GM21390 (cell line): Measurements from ENCODE around the gene SEPTIN12.
"Not testable (repeated sequence)": the region's sequence is repeated elsewhere in the genome, so short reads cannot be mapped to it uniquely, and the experiment has no call there.

ENCODE experiments used
- ATAC-seq: cut with Tn5 transposase; IDR thresholded peaks from one replicate; pipeline ENCODE4 v1.9.1; 2021; ENCODE audit not compliant: unreplicated experiment

SEPTIN12 gene

GRCh38 chr16:4785758-4786433, 2.2 kb downstream of the SEPTIN12 start:
- no peak for ATAC-seq

DNA sequence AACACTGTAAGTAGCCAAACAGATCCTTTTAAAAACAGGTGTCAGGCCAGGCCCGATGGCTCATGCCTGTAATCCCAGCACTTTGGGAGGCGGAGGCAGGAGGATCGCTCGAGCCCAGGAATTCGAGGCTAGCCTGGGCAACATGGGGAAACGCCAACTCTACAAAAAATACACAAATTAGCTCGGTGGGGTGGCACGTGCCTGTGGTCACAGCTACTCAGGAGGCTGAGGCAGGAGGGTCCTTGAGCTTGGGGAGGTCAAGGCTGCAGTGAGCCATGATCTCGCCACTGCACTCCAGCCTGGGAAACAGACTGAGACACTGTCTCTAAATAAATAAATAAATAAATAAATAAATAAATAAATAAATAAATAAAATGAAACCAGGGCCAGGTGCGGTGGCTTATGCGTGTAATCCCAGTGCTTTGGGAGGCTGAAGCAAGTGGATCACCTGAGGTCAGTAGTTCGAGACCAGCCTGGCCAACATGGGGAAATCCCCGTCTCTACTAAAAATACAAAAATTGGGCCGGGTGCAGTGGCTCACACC, 3.6 kb downstream of the SEPTIN12 start:
- ATAC-seq = not testable (repeated sequence)

DNA sequence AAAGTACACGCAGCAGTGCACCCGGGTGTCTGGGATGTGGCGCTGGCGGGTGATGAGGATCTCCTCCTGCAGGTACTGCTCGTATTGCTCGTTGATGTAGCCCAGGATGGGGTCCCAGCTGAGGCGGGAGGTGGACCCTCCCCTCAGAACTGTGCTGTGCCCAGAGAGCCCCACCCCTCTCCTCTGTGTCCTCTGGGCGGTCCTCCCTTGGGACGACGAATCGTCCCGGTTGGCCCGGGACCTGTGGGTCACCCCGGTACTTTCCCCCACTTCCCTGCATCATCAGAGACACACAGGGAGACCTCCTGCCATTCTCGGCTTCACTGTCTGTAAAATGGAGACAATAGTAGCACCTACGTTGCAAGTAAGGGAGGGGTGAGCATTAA, 4.2 kb downstream of the SEPTIN12 start:
- no peak for ATAC-seq

GRCh38 chr16:4783251-4783950, 4.7 kb downstream of the SEPTIN12 start:
- no peak for ATAC-seq

GRCh38 chr16:4780235-4780634, 7.9 kb downstream of the SEPTIN12 start:
- ATAC-seq = no peak

DNA sequence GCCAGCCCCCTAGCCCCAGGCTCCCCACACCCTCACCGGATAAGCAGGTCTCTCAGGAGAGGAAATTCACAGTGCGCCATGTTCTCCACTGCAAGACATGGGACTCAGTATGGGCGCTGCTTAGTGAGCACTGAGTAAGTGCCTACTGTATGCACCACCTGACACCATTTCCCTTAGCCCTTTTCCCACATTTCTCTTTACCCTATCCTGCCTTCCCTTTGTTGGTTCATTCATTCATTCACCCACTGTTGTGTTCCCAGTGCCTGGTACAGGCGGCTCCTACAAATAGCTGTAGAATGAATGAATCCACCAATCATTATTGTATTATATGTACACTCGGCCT, 10.1 kb downstream of the SEPTIN12 start:
- no peak for ATAC-seq

GRCh38 chr16:4777339-4778049, 10.7 kb downstream of the SEPTIN12 start:
- no peak for ATAC-seq

DNA sequence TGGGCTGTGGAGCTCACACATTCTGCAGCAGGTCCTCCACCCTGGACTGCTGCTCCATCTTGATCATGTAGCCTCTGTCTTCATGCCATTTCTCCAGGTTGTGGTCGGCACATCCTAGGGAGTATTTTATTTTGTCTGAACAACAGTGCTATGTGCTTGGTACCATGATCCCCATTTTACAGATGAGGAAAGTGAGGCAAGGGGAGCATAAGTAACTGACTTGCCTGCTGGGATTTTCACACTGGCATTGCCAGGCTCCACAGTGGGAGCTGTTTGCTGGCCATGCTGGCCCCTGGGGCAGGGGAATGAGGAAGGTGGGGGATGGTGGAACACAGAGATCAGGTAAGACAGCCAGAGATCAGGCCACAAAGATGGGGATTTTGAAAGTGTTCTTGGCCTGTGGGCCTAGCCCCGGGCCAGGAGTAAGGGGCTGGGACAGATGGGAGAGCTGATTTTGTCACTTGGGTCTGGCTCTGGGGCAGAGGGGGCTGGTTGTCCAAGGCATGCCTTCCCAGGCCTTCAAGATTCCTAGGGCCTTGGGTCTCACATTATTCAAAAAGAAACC, 11.9 kb downstream of the SEPTIN12 start:
- ATAC-seq = no peak

DNA sequence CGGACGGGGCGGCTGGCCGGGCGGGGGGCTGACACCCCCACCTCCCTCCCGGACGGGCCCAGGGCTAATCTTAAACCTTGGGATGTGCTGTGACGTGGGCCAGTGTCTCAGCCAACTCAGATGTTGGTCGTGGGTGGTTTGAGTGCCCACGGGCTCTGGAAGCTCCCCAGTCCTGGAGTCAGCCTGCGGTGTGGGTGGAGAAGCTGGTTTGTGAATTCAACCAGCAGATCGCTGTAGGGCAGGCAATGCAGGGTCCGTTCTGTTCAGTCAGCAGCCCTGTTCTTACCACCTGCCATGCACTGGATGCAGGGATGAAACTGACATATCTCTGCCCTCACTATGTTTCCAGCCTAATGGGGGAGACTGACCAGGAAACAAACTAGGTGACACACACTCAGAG, 13.1 kb downstream of the SEPTIN12 start:
- ATAC-seq = no peak

DNA sequence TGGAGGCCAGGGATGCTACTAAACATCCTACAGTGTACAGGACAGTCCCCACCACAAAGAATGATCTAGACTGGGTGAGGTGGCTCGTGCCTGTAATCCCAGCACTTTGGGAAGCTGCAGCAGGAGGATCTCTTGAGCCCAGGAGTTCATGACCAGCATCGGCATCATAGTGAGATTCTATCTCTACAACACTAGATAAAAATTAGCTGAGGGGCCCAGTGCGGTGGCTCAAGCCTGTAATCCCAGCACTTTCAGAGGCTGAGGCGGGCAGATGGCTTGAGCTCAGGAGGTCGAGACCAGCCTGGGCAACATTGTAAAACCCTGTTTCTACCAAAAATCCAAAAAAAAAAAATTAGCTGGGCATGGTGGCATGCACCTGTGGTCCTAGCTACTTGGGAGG, 15.8 kb downstream of the SEPTIN12 start:
- ATAC-seq = no peak

GRCh38 chr16:4771646-4772045, 16.5 kb downstream of the SEPTIN12 start:
- ATAC-seq = no peak

DNA sequence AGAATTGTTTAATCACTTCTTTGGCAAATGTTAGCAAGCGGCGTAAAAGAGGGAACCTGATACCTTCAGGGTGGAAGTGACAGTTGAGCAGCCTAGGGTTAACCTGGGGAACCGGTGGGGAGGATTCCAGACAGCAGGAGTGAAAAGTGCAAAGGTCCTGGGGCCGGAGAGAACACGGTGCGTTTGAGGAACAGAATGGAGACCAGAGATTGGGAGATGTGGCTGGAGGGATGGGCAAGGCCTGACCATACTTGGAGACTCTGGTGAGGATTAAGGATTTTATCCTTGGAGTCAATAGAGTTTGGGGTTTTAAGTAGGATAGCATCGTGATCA, 18.9 kb downstream of the SEPTIN12 start:
- ATAC-seq = no peak

GRCh38 chr16:4768549-4769305, 19.4 kb downstream of the SEPTIN12 start:
- peak; percentile 62 for ATAC-seq

DNA sequence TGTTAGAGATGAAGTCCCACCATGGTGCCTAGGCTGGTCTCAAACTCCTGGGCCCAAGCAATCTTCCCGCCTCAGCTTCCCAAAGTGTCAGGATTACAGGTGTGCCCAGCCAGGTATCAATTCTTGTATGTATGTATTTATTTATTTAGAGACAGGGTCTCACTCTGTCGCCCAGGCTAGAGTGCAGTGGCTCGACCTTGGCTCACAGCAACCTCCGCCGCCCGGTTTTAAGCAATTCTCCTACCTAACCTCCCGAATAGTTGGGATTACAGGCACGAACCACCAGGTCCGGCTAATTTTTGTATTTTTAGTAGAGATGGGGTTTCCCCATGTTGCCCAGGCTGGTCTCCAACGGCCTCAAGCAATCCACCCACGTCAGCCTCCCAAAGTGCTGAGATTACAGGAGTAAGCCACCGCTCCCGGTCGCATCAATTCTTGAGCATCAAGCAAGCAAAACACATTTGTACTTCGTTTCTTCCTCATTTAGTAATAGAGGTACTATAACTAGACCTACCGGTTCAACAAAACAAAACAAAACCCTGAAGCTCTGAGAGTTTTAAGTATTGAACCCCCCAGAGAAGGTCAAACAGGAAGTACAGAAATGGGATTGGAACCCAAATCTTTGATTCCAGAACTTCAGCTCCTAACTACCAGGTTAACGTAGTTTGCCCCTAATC, 20.1 kb downstream of the SEPTIN12 start:
- ATAC-seq = no peak

- peak; percentile 90 for ATAC-seq
These were observed 21.1 kb downstream of the SEPTIN12 start, which contains the start of gene ZNF500 for GRCh38 chr16:4766875-4767628. ZNF500 (minus strand) TSS chr16:4767162; CDS start chr16:4765978, 1,184 bp downstream.

- no peak for ATAC-seq
These were observed 22.4 kb downstream of the SEPTIN12 start for GRCh38 chr16:4765511-4766474.

- no peak for ATAC-seq
These were observed 24.4 kb downstream of the SEPTIN12 start for GRCh38 chr16:4763791-4764190.

- no peak for ATAC-seq
These were observed 25.9 kb downstream of the SEPTIN12 start for GRCh38 chr16:4762205-4762604.
